Muscle layer of duodenum (tissue), 2 donors: Measurements from ENCODE around the gene KCNK7.
A peak's percentile ranks its signal among the peaks of the same experiment; 100 is the strongest.

Experiments used
- H3K27ac ChIP-seq: one replicate; pipeline ENCODE4 v1.7.0; 2013; ENCODE audit warnings: mild to moderate bottlenecking, low read length
- H3K27me3 ChIP-seq: one replicate; pipeline ENCODE4 v1.7.0; 2013; ENCODE audit warnings: low read depth, mild to moderate bottlenecking, control low read depth, low read length
- H3K36me3 ChIP-seq, 2 donors: one replicate each; pipeline ENCODE4 v1.7.0; 2013; ENCODE audit warnings: low read length in 2 of 2, control low read depth in 1 of 2, mild to moderate bottlenecking in 1 of 2; ENCODE audit not compliant: insufficient read depth in 2 of 2, control insufficient read depth in 1 of 2
- H3K4me1 ChIP-seq, 2 donors: one replicate each; pipeline ENCODE4 v1.7.0; 2013; ENCODE audit warnings: low read length in 2 of 2, mild to moderate bottlenecking in 2 of 2, control low read depth in 1 of 2, moderate library complexity in 1 of 2; ENCODE audit not compliant: insufficient read depth in 2 of 2, control insufficient read depth in 1 of 2
- H3K4me3 ChIP-seq, 2 donors: one replicate each; pipeline ENCODE4 v1.7.0; 2013; ENCODE audit warnings: low read length in 2 of 2, low read depth in 1 of 2, mild to moderate bottlenecking in 1 of 2
- H3K9me3 ChIP-seq, 2 donors: one replicate each; pipeline ENCODE4 v1.7.0; 2013; ENCODE audit warnings: low read length in 2 of 2, control low read depth in 1 of 2, mild to moderate bottlenecking in 1 of 2; ENCODE audit not compliant: control insufficient read depth in 1 of 2
- donor health status: healthy.

Gene KCNK7

GRCh38 chr11:65556470-65557279, 38.9 kb downstream of the KCNK7 start:
- H3K9me3 ChIP-seq = no peaks in the 10 kb centered on the region
- H3K27me3 ChIP-seq = no peaks in the 10 kb centered on the region
- peaks cover 14 to 64% of the 10 kb centered on the region in 2 donors for H3K4me1 ChIP-seq
- peak overlapping the region; percentile 58 for H3K27ac ChIP-seq
- peak overlapping the region; percentile 44 to 66 for H3K4me3 ChIP-seq
- peaks cover 0 to 5% of the 10 kb centered on the region in 2 donors for H3K36me3 ChIP-seq

- H3K36me3 ChIP-seq = peaks cover 0 to 11% of the 10 kb centered on the region in 2 donors
- no peak overlapping the region for H3K4me3 ChIP-seq
- H3K27ac ChIP-seq = no peak overlapping the region
- no peaks in the 10 kb centered on the region for H3K9me3 ChIP-seq
- H3K4me1 ChIP-seq = peaks cover 14 to 60% of the 10 kb centered on the region in 2 donors
- H3K27me3 ChIP-seq = no peaks in the 10 kb centered on the region
Observed at GRCh38 chr11:65555693-65556231, 39.8 kb downstream of the KCNK7 start.

GRCh38 chr11:65554842-65555430, 40.7 kb downstream of the KCNK7 start:
- Histone ChIP-seq H3K4me3 (no peak overlapping the region), H3K27ac (no peak overlapping the region), H3K36me3 (peaks cover 0 to 11% of the 10 kb centered on the region in 2 donors), H3K4me1 (peaks cover 6 to 51% of the 10 kb centered on the region in 2 donors), H3K9me3 (no peaks in the 10 kb centered on the region), H3K27me3 (no peaks in the 10 kb centered on the region)

- Histone ChIP-seq H3K27ac (no peak overlapping the region), H3K36me3 (peaks cover 0 to 11% of the 10 kb centered on the region in 2 donors), H3K27me3 (no peaks in the 10 kb centered on the region), H3K9me3 (no peaks in the 10 kb centered on the region), H3K4me3 (no peak overlapping the region), H3K4me1 (peaks cover under 1 to 44% of the 10 kb centered on the region in 2 donors)
Observed at GRCh38 chr11:65554057-65554818, 41.4 kb downstream of the KCNK7 start.

- H3K36me3 ChIP-seq = peaks cover 8 to 11% of the 10 kb centered on the region in 2 donors
- H3K4me1 ChIP-seq = peaks cover 0 to 37% of the 10 kb centered on the region in 2 donors
- H3K4me3 ChIP-seq = no peak overlapping the region
- H3K27ac ChIP-seq = no peak overlapping the region
- H3K27me3 ChIP-seq = no peaks in the 10 kb centered on the region
- no peaks in the 10 kb centered on the region for H3K9me3 ChIP-seq
Observed at GRCh38 chr11:65553301-65554001, 42.1 kb downstream of the KCNK7 start.

- no peaks in the 10 kb centered on the region for H3K9me3 ChIP-seq
- no peaks in the 10 kb centered on the region for H3K27me3 ChIP-seq
- no peak overlapping the region for H3K27ac ChIP-seq
- H3K4me1 ChIP-seq = peaks cover 0 to 37% of the 10 kb centered on the region in 2 donors
- peaks cover 8 to 11% of the 10 kb centered on the region in 2 donors for H3K36me3 ChIP-seq
- H3K4me3 ChIP-seq = no peak overlapping the region
Observed at GRCh38 chr11:65552388-65552951, 43.1 kb downstream of the KCNK7 start.

GRCh38 chr11:65551572-65552387, 43.8 kb downstream of the KCNK7 start:
- H3K4me3 ChIP-seq = peak overlapping the region in 1 of 2 donors; percentile 7
- H3K27ac ChIP-seq = peak overlapping the region; percentile 46
- peaks cover 8 to 11% of the 10 kb centered on the region in 2 donors for H3K36me3 ChIP-seq
- H3K4me1 ChIP-seq = peaks cover 0 to 31% of the 10 kb centered on the region in 2 donors
- H3K9me3 ChIP-seq = no peaks in the 10 kb centered on the region
- no peaks in the 10 kb centered on the region for H3K27me3 ChIP-seq

GRCh38 chr11:65549096-65549495, 46.5 kb downstream of the KCNK7 start:
- H3K27me3 ChIP-seq = no peaks in the 10 kb centered on the region
- H3K9me3 ChIP-seq = no peaks in the 10 kb centered on the region
- H3K4me3 ChIP-seq = no peak overlapping the region
- H3K27ac ChIP-seq = no peak overlapping the region
- peaks cover 8 to 16% of the 10 kb centered on the region in 2 donors for H3K36me3 ChIP-seq
- H3K4me1 ChIP-seq = peaks cover 0 to 7% of the 10 kb centered on the region in 2 donors

GRCh38 chr11:65548395-65548794, 47.2 kb downstream of the KCNK7 start:
- Histone ChIP-seq H3K27me3 (no peaks in the 10 kb centered on the region), H3K4me3 (no peak overlapping the region), H3K9me3 (no peaks in the 10 kb centered on the region), H3K36me3 (peaks cover 8 to 16% of the 10 kb centered on the region in 2 donors), H3K4me1 (peaks cover 0 to 7% of the 10 kb centered on the region in 2 donors), H3K27ac (no peak overlapping the region)
